Suppressor macrophage treated with lipopolysaccharide for 4 hours (primary cell): ENCODE data around the gene CGB7.
A peak's percentile ranks its signal among the peaks of the same experiment; 100 is the strongest.
"Not testable (repeated sequence)": the region's sequence is repeated elsewhere in the genome, so short reads cannot be mapped to it uniquely, and the experiment has no call there.

Source experiments
- DNase-seq: peaks from one replicate; pipeline ENCODE4 v3.0.0-alpha.2; 2020

Gene CGB7

DNA sequence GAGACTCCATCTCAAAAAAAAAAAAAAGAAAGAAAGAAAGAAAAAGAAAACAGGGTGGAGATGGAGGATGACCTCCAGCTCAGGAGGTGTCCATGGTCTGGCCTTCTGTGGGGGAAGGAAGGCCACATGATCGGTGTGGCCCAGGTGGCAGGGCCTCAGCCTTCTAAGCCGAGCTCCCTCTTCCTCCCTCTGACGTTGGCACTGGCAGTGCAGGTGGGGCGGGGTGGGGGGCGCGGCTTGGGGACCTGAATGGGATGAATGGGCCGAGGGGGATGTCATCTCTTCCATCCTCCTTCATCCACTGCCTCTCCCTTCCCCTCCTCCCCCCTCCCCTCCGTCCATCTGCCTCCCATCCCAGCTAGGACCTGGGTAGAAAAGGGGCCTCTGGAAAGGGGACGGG, 17.8 kb downstream of the CGB7 start:
- DNase-seq = not testable (repeated sequence)

DNA sequence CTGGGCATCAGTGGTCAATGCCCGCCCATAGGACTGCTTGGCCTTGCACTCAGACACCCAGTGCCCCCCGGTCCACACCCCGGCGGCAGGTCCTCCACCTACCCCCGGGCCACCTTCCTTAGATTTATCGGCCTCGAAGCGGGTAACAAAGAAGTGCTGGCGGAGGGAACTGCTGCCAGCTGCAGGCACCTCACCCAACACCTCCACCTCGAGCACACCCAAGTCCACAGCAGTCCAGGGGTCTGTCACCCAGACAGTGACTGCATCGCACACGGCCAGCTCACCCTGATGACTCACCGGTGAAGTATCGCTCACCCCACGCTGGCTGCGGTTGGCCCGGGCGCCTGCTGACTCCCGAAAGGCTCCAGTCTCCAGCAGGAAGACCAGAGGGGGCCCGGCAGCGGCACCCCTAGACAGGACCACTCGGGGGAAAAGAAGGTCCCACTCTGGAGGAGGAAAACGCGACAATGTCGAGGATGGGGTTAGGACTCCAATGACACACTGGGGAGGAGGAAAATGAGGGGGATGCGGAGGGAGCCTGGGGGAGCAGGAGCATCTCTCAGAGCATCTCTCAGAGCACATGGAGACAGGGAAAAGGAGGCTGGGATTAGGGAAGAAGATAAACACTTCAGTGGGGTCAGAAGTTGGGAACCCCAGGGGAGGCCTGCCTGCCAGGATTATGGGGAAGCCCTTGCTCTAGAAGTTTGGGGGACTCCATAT, 18.8 kb downstream of the CGB7 start:
- DNase-seq = not testable (repeated sequence)

DNA sequence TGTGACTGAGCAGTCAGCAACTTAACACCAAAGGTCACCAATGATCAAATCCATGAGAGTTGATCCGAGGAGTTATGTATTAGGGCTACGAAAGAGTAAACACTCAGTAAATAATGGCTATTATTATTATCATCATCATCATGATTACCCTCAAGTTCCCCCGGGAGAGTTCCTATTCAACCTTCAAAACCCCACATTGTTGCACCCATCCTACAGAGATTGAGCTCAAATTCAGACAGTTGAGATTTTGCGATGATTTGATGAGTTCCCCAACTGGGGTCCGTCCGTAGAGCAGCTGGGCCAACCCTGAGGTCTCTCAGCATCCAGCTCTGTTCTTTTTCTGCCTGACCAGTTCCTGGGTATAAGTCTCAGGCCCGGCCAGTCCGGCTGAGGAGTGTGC, 19.4 kb downstream of the CGB7 start:
- DNase-seq = not testable (repeated sequence)

DNA sequence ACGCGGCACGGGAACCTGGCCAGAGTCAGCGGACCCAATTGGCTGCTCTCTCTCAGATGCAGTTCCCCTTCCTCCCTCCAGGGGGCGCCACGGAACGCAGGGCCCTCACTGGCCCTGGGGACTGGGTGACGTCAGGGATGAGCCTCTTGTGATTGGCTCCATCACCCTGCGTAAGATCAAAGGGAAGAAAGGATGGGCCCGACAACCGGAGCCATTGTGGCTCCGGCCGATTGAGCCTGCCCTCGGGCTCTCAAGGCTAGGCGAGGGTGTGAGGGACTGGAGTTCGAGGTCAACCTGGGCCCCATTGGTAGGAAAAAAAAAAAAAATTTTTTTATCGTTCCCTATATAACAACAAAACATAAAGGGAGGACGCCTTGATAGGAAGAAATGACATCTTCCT, 20.7 kb downstream of the CGB7 start, which contains the start of gene CGB1:
CGB1 (minus strand) TSS at position 81 of the 400 bp plus-strand sequence. CDS start 184 bp downstream, outside the sequence.
- DNase-seq = peak; percentile 46

DNA sequence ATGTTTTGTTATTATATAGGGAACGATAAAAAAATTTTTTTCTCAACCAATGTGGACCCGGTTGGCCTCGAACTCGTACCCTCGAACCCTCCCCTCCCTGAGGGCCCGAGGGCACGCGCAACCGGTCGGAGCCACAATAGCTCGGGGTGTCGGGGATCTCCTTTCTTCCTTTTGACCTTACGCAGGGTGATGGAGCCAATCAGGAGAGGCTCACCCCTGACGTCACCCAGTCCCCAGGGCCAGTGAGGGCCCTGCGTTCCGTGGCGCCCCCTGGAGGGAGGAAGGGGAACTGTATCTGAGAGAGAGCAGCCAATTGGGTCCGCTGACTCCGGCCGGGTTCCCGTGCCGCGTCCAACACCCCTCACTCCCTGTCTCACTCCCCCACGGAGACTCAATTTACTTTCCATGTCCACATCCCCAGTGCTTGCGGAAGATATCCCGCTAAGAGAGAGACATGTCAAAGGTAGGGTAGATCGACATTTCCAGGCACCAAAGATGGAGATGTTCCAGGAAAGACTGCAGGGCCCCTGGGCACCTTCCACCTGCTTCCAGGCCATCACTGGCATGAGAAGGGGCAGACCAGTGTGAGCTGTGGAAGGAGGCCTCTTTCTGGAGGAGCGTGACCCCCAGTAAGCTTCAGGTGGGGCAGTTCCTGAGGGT, 25.8 kb downstream of the CGB7 start, which contains the start of gene CGB2:
CGB2 (plus strand) TSS at position 249 of the 660 bp plus-strand sequence; CDS start at position 455, 206 bp downstream.
- peak; percentile 42 for DNase-seq

DNA sequence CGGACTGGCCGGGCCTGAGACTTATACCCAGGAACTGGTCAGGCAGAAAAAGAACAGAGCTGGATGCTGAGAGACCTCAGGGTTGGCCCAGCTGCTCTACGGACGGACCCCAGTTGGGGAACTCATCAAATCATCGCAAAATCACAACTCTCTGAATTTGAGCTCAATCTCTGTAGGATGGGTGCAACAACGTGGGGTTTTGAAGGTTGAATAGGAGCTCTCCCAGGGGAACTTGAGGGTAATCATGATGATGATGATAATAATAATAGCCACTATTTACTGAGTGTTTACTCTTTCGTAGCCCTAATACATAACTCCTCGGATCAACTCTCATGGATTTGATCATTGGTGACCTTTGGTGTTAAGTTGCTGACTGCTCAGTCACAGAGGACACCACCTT, 27.2 kb downstream of the CGB7 start:
- not testable (repeated sequence) for DNase-seq

DNA sequence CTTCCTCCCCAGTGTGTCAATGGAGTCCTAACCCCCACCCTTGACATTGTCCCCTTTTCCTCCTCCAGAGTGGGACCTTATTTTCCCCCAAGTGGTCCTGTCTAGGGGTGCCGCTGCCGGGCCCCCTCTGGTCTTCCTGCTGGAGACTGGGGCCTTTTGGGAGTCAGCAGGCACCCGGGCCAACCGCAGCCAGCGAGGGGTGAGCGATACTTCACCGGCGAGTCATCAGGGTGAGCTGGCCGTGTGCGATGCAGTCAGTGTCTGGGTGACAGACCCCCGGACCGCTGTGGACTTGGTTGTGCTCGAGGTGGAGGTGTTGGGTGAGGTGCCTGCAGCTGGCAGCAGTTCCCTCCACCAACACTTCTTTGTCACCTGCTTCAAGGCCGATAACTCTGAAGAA, 27.8 kb downstream of the CGB7 start:
- not testable (repeated sequence) for DNase-seq

DNA sequence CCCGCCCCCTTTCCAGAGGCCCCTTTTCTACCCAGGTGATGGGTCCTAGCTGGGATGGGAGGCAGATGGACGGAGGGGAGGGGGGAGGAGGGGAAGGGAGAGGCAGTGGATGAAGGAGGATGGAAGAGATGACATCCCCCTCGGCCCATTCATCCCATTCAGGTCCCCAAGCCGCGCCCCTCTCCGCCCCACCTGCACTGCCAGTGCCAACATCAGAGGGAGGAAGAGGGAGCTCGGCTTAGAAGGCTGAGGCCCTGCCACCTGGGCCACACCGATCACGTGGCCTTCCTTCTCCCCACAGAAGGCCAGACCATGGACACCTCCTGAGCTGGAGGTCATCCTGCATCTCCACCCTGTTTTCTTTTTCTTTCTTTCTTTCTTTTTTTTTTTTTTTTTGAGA, 28.9 kb downstream of the CGB7 start:
- DNase-seq = not testable (repeated sequence)

DNA sequence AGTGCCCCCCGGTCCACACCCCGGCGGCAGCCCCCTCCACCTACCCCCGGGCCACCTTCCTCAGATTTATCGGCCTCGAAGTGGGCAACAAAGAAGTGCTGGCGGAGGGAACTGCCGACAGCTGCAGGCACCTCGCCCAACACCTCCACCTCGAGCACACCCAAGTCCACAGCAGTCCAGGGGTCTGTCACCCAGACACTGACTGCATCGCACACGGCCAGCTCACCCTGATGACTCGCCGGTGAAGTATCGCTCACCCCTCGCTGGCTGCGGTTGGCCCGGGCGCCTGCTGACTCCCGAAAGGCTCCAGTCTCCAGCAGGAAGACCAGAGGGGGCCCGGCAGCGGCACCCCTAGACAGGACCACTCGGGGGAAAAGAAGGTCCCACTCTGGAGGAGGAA, 31.9 kb downstream of the CGB7 start:
- not testable (repeated sequence) for DNase-seq

DNA sequence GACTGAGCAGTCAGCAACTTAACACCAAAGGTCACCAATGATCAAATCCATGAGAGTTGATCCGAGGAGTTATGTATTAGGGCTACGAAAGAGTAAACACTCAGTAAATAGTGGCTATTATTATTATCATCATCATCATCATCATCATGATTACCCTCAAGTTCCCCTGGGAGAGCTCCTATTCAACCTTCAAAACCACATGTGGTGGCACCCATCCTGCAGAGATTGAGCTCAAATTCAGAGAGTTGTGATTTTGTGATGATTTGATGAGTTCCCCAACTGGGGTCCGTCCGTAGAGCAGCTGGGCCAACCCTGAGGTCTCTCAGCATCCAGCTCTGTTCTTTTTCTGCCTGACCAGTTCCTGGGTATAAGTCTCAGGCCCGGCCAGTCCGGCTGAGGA, 32.5 kb downstream of the CGB7 start:
- DNase-seq = not testable (repeated sequence)

DNA sequence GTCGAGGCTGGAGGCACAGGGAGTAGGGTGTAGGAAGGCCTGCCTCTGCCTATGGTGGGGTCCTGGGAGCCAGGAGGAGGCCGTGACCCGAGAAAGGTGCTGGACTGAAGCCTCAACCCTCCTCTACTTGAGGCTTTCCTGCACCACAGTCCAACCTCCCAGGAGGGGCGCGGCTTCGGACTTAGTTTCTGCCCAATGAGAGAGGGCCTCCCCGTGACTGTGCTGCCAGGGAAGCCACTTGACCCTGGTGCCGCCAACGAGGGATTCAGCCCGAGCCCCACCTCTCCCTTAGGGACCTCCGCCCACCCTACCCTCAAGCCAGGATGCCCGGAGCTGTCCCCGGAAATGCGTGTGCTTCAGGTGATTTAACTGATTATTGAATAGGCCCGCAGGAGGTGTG, 33.3 kb downstream of the CGB7 start, which contains the start of gene CGB3:
CGB3 (minus strand) TSS at position 101 of the 400 bp plus-strand sequence. CDS start 362 bp downstream, outside the sequence.
- DNase-seq = not testable (repeated sequence)

DNA sequence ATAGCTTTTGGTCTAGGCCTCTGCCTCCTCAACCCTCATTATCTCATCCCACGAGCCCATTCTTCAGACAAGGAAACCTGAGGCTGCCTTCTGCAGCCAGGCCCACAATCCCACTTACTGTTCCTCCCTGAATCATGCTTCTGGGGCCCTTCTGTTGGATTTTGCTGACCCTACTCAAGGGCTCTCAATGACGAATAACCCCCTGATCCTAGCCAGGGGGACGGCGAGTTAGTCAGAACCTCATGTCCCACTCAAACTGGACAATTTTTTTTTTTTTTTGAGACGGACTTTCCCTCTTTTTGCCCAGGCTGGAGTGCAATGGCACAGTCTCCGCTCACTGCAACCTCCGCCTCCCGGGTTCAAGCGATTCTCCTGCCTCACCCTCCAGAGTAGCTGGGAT, 35.4 kb downstream of the CGB7 start:
- no peak for DNase-seq

DNA sequence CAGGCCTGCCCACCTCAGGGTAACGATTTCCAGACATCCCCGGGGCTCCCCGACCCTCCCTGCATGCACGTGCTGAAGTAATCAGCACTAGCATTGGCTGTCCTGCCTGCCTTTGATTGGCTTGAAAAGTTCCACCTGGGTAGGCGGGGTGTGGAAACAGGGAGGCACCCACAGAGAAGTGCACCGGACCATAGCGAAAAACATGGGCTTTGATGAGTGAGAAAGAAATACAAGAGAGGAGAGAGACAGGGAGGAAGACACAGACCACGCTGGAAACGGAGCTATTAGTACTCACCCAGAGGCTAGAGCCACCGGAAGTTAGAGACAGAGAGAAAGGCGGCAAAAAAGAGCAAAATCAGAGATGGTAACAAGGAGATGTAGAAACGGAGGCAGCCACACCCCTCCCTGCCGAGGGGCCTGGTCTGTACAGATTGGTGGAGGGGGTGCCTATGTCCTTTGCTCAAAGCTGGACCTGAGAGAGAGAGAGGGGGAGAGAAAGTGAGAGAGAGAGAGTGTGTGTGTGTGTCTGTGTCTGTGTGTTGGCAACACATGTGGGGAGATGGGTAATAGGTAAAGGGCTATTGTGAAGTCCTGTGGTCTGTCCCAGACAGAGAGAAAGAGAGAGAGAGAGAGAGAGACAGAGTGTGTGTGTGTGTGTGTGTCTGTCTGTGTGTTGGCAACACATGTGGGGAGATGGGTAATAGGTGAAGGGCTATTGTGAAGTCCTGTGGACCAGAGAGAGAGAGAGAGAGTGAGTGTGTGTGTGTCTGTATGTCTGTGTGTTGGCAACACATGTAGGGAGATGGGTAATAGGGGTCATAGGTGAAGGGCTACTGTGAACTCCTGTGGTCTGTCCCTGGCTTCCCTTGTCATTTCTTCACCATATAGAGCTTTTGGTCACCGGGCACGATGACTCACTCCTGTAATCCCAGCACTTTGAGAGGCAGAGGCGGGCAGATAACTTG, 36.3 kb downstream of the CGB7 start:
- DNase-seq = peak; percentile 27

DNA sequence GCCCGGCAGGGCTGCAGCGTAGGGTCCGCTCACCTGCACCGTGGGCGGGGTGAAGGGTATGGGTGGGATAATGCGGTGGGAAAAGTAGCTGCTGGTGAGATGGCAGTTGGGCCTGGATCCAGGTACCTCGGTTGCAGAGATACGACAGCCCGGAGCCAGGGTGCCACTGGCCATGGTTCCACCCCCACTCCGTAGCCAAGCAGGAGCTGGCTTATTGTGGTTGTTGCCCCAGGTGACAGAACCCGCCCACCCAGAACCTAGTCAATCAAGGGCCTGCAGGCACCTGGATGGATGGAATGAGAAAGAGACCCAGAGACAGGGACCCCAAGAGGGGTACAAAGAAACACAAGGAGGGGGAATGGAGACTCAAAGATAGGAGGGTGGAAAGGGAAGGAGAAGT, 37.2 kb downstream of the CGB7 start:
- DNase-seq = no peak

DNA sequence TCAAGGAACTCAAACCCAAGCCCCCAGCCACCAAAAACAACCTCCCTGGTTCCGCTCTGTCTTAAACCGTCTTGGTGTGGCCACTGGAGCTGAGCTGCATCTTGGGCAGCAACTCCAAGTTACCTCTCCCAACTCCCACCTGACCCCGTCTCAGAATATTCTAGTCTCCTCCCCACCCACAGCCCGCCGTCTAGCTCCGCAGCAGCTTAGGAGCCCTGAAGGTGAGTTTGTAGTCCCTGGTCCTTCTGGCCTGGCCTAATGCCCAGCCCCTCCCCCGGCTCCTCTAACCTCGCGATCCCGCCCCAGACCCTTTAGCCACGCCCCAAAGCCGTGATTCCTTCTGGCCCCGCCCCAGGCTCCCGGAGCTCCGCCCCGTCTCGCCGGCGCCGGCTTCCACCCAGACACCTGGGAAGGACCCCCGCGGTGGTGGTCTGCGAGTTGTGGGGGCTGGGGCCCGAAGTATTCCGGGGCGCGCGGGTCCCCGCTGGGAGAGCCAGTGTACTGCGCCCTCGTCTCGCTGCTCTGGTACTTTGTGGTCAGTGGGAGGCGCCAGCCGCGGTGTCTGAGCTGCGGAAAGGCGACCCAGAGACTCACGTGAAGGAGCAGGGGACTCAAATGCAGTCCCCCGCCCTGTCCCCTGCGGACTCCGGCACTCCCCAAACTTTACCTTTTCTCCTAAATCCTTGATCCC, 38.2 kb downstream of the CGB7 start:
- peak; percentile 41 for DNase-seq

DNA sequence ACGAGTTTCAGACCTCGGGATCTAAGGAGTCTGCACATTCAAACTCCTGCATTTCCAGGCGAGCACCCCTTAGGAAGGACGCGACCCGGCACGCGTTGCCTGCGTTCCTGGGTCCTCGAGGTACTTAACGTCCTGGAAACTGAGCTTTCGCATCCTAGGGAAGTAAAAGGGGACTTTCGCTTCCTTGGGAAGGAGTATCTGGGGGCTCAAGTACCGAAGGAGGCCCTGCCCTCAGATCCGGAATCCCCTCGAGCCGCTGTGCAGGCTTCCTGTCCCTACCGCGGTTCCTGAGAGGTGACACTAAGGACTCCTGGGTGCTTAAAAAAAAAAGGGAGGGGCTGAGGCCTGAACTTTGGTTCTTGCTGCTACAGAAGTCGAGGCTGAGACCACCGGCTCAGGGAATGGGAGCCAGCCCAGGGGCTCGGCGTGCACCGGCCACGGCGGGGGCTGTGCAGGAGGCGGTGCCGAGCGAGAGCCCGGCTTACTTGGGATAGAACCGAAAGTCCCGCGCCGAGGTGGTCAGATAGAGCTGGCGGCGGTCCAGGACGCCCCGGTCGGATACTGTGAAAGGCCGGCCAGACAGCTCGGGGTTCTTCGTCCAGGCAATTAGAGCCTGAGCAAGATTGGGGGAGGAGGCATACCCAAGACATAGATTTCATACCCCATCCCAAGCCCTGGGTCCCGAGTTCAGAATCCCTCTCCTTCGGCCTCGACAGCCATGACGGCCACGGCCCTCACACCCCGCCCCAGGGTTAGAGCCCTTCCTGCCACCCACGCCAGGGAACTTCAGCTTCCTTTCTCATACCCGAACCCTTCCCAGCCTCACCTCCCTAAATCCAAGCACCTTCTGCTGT, 38.9 kb downstream of the CGB7 start:
- not testable (repeated sequence) for DNase-seq

DNA sequence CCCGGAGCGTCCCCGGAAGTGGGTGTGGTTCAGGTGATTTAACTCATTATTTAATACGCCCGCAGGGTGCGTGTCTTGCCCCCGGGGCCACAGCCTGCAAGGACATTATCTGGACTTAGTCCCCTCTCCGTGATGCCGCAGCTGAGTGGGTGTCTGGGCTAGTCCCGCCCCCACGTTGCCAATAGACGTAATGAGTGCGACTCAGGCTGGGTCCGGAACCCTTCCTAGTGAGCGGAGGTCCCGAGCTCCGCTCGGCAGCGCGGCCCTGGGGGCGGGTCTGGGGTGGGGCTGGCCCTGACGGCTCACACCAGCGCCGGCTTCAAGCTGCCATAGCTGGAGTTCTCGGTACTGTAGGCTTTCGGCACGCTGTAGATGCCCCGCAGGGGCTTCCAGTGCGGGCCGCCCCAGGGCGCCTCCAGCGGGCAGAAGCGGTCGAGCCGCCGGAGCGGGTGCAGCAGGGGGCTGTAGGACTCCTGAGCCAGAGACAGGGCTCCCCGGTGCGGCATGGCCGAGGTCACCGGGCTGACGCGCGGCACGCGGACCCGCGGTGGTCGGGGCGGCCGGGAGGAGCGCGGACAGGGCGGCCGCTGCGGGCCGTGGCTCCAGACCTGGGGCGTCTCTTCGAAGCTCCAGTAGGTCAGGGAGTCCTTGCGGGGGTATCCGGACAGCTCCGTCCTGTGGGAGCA, 39.7 kb downstream of the CGB7 start:
- DNase-seq = peak; percentile 51

DNA sequence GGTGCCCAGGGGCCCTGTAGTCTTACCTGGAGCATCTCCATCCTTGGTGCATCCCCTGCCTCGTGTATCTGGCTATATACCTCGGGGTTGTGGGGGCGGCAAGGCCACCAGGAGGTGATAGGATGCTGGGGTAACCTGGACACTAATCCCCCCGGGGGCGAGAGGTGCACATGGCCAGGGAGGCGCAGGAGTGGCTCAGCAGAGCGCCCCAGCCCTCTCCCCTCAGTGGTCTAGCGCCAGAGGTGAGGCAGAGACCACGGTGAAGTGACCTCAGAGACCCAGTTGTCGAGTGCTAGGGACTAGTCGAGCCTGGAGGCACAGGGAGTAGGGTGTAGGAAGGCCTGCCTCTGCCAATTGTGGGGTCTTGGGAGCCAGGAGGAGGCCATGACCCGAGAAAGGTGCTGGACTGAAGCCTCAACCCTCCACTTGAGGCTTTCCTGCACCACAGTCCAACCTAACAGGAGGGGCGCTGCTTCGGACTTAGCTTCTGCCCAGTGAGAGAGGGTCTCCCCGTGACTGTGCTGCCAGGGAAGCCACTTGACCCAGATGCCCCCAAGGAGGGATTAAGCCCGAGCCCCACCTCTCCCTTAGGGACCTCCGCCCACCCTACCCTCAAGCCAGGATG, 40.4 kb downstream of the CGB7 start, which contains the start of gene LHB:
LHB (minus strand) TSS at position 51 of the 625 bp plus-strand sequence; CDS start at position 41, 10 bp downstream.
- DNase-seq = no peak

DNA sequence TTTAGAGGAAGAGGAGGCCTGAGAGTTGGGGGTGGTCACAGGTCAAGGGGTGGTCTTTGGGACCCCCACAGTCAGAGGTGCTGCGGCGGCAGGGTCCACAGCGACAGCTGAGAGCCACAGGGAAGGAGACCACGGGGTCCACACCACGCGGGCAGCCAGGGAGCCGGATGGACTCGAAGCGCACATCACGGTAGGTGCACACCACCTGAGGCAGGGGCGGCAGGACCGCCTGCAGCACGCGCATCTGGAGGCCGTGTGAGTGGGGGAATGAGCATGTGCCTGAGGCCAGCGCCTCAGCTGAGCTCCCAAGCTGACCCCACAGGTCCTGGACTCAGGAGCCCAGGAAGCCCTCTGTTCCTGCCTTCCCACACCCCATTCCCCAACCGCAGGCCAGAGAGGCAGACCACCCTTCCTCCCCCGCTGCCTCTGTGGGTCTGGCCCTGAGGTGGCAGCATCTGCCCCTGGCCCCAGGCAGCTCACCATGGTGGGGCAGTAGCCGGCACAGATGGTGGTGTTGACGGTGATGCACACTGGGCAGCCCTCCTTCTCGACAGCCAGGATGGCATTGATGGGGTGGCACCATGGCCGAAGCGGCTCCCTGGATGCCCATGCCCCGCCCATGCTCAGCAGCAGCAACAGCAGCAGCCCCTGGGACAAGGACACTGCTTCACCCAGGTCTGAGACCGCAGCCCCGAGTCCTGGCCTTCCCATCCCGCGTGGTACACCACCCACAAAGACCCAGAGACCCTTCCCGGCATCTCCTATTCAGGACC, 41.3 kb downstream of the CGB7 start:
- no peak for DNase-seq
